Rectal smooth muscle tissue (tissue), 1 donor: Measurements from ENCODE around the gene AMD1.

ENCODE experiments used
- H3K27ac ChIP-seq: one replicate; pipeline ENCODE4 v1.7.0; 2013; ENCODE audit warnings: low read depth, low read length, inconsistent platforms
- H3K27me3 ChIP-seq: one replicate; pipeline ENCODE4 v1.7.0; 2013; ENCODE audit warnings: low read length; ENCODE audit not compliant: control insufficient read depth, insufficient read depth
- H3K36me3 ChIP-seq: one replicate; pipeline ENCODE4 v1.7.0; 2013; ENCODE audit warnings: low read length; ENCODE audit not compliant: control insufficient read depth, insufficient read depth
- H3K4me1 ChIP-seq: one replicate; pipeline ENCODE4 v1.7.0; 2013; ENCODE audit warnings: low read length; ENCODE audit not compliant: control insufficient read depth, insufficient read depth
- H3K4me3 ChIP-seq: one replicate; pipeline ENCODE4 v1.7.0; 2013; ENCODE audit warnings: low read length
- H3K9ac ChIP-seq: one replicate; pipeline ENCODE4 v1.7.0; 2013; ENCODE audit warnings: low read length

The AMD1 gene

GRCh38 chr6:110858562-110859214 lies 15.9 kb upstream of the AMD1 start:
- Histone ChIP-seq H3K36me3 (no peaks in the 10 kb centered on the region), H3K27ac (no peak overlapping the region), H3K27me3 (no peaks in the 10 kb centered on the region), H3K4me1 (no peaks in the 10 kb centered on the region), H3K4me3 (no peak overlapping the region), H3K9ac (no peak overlapping the region)

GRCh38 chr6:110859335-110859792 lies 15.2 kb upstream of the AMD1 start:
- H3K27ac ChIP-seq, result no peak overlapping the region
- no peaks in the 10 kb centered on the region for H3K36me3 ChIP-seq
- H3K9ac ChIP-seq, result no peak overlapping the region
- H3K4me3 ChIP-seq, result no peak overlapping the region
- no peaks in the 10 kb centered on the region for H3K4me1 ChIP-seq
- H3K27me3 ChIP-seq, result no peaks in the 10 kb centered on the region

- Histone ChIP-seq H3K4me1 (no peaks in the 10 kb centered on the region), H3K36me3 (no peaks in the 10 kb centered on the region), H3K4me3 (no peak overlapping the region), H3K27me3 (no peaks in the 10 kb centered on the region), H3K27ac (no peak overlapping the region), H3K9ac (no peak overlapping the region)
These were observed 9.8 kb upstream of the AMD1 start for GRCh38 chr6:110864824-110865223.

- Histone ChIP-seq H3K4me3 (peak overlapping the region; percentile 83), H3K27me3 (no peaks in the 10 kb centered on the region), H3K9ac (peak overlapping the region; percentile 84), H3K4me1 (peaks cover 23% of the 10 kb centered on the region), H3K36me3 (no peaks in the 10 kb centered on the region), H3K27ac (peak overlapping the region; percentile 92)
These were observed 429 bp downstream of the AMD1 start for GRCh38 chr6:110874880-110875547.

GRCh38 chr6:110875548-110876169 lies 1.1 kb downstream of the AMD1 start:
- peak overlapping the region; percentile 92 for H3K27ac ChIP-seq
- H3K27me3 ChIP-seq, result no peaks in the 10 kb centered on the region
- H3K36me3 ChIP-seq, result no peaks in the 10 kb centered on the region
- peak overlapping the region; percentile 83 for H3K4me3 ChIP-seq
- peak overlapping the region; percentile 84 for H3K9ac ChIP-seq
- peaks cover 23% of the 10 kb centered on the region for H3K4me1 ChIP-seq

GRCh38 chr6:110876170-110876773 lies 1.7 kb downstream of the AMD1 start:
- peak overlapping the region; percentile 83 for H3K4me3 ChIP-seq
- peaks cover 24% of the 10 kb centered on the region for H3K4me1 ChIP-seq
- H3K36me3 ChIP-seq, result no peaks in the 10 kb centered on the region
- peak overlapping the region; percentile 92 for H3K27ac ChIP-seq
- no peaks in the 10 kb centered on the region for H3K27me3 ChIP-seq
- peak overlapping the region; percentile 84 for H3K9ac ChIP-seq

GRCh38 chr6:110876806-110877564 lies 2.4 kb downstream of the AMD1 start:
- Histone ChIP-seq H3K36me3 (no peaks in the 10 kb centered on the region), H3K9ac (no peak overlapping the region), H3K4me1 (peaks cover 26% of the 10 kb centered on the region), H3K4me3 (peak overlapping the region; percentile 83), H3K27me3 (no peaks in the 10 kb centered on the region), H3K27ac (peak overlapping the region; percentile 92)

- Histone ChIP-seq H3K27ac (peak overlapping the region; percentile 92), H3K4me1 (peaks cover 30% of the 10 kb centered on the region), H3K9ac (no peak overlapping the region), H3K4me3 (peak overlapping the region; percentile 83), H3K27me3 (no peaks in the 10 kb centered on the region), H3K36me3 (no peaks in the 10 kb centered on the region)
These were observed 3.0 kb downstream of the AMD1 start for GRCh38 chr6:110877569-110877968.

GRCh38 chr6:110878751-110879522 lies 4.4 kb downstream of the AMD1 start:
- Histone ChIP-seq H3K27me3 (no peaks in the 10 kb centered on the region), H3K9ac (no peak overlapping the region), H3K27ac (no peak overlapping the region), H3K4me3 (peak overlapping the region; percentile 43), H3K36me3 (no peaks in the 10 kb centered on the region), H3K4me1 (peaks cover 30% of the 10 kb centered on the region)

GRCh38 chr6:110880651-110881050 lies 6.1 kb downstream of the AMD1 start:
- H3K9ac ChIP-seq, result no peak overlapping the region
- no peaks in the 10 kb centered on the region for H3K36me3 ChIP-seq
- no peaks in the 10 kb centered on the region for H3K27me3 ChIP-seq
- no peak overlapping the region for H3K4me3 ChIP-seq
- H3K27ac ChIP-seq, result no peak overlapping the region
- H3K4me1 ChIP-seq, result peaks cover 30% of the 10 kb centered on the region

GRCh38 chr6:110881546-110882273 lies 7.1 kb downstream of the AMD1 start:
- H3K36me3 ChIP-seq, result no peaks in the 10 kb centered on the region
- peaks cover 26% of the 10 kb centered on the region for H3K4me1 ChIP-seq
- no peak overlapping the region for H3K4me3 ChIP-seq
- H3K27ac ChIP-seq, result no peak overlapping the region
- no peak overlapping the region for H3K9ac ChIP-seq
- H3K27me3 ChIP-seq, result no peaks in the 10 kb centered on the region
